K562 (cell line): ENCODE data around the gene DENND1A. TPM values are rescaled to one million over a fixed set of nuclear protein-coding genes. Genes with fewer than 3 reads are reported as not detected.

Experiments used
- ATAC-seq: fragments of 200-7000 bp; cut with Tn5 transposase; 3 replicates; pipeline ENCODE4 v1.9.1; 2020; ENCODE audit warnings: moderate library complexity
- BruUV-seq: library from RNA; stranded (reverse); fragments of 400-500 nt; replicated peaks from 2 replicates; lab custom pipeline; 2021; lab: Mats Ljungman, UMichigan
- CTCF ChIA-PET: fragments of 300-600 bp; formaldehyde crosslinking; extraction: SDS; loops from one replicate; lab custom pipeline; 2021; ENCODE audit warnings: low intra/inter-chr PET ratio; lab: Yijun Ruan, JAX
- POLR2A ChIA-PET: fragments of 300-600, 350-650 bp; sonication (Branson Sonifier 250); formaldehyde crosslinking; extraction: SDS; loops from one replicate; lab custom pipeline; 2021; ENCODE audit warnings: antibody characterized with exemption, inconsistent platforms; lab: Yijun Ruan, JAX
- DNase-seq, 4 experiments: peaks; one replicate each; pipeline versions ENCODE4 v3.0.0 to v3.0.0-alpha.2; 2011 to 2018; ENCODE audit warnings: low spot score in 3 of 4, mixed read lengths in 3 of 4; ENCODE audit errors: extremely low read depth in 1 of 4
- FAIRE-seq: peaks from 2 replicates; lab custom pipeline; 2011; peaks lifted over from hg19 to GRCh38; lab: Jason Lieb, UNC
- H2AFZ ChIP-seq: 2 replicates; pipeline ENCODE4 v1.6.0; 2011; ENCODE audit warnings: low read depth, low read length, control low read depth, inconsistent platforms
- H3K27ac ChIP-seq: fragments of 200-600 bp; 3 replicates; pipeline ENCODE4 v1.8.0; 2011; ENCODE audit warnings: low read depth, mild to moderate bottlenecking, control low read depth, inconsistent platforms, low read length, moderate library complexity, mixed read lengths; ENCODE audit errors: extremely low read depth
- H3K27me3 ChIP-seq, 2 experiments: fragments of 300-600 bp in 1 of 2; 2 replicates in 1 of 2; 3 replicates in 1 of 2; pipeline versions ENCODE4 v1.6.0 to v1.8.0; 2011; ENCODE audit warnings: inconsistent platforms in 2 of 2, low read length in 2 of 2, mild to moderate bottlenecking in 1 of 2, mixed read lengths in 1 of 2, moderate library complexity in 1 of 2; ENCODE audit not compliant: control insufficient read depth in 2 of 2, insufficient read depth in 2 of 2
- H3K36me3 ChIP-seq: fragments of 300-600 bp; 3 replicates; pipeline ENCODE4 v1.8.0; 2011; ENCODE audit warnings: mild to moderate bottlenecking, low read length, inconsistent platforms; ENCODE audit not compliant: control insufficient read depth, insufficient read depth
- H3K4me1 ChIP-seq, 2 experiments: fragments of 200-600 bp in 1 of 2; replicated peaks in 1 of 2; 2 replicates in 1 of 2; 3 replicates in 1 of 2; pipeline versions ENCODE4 v1.5.1 to v1.8.0; 2011; ENCODE audit warnings: inconsistent platforms in 2 of 2, low read length in 2 of 2, mild to moderate bottlenecking in 1 of 2, mixed read lengths in 1 of 2, moderate library complexity in 1 of 2; ENCODE audit not compliant: control insufficient read depth in 2 of 2, insufficient read depth in 2 of 2
- H3K4me2 ChIP-seq: 2 replicates; pipeline ENCODE4 v1.6.1; 2011; ENCODE audit warnings: low read length, control low read depth, inconsistent platforms, mixed read lengths; ENCODE audit not compliant: insufficient read depth
- H3K4me3 ChIP-seq: fragments of 200-600 bp; sonication (generic), shearing (Covaris generic); 2 replicates; pipeline ENCODE4 v1.5.1; 2016; ENCODE audit warnings: control low read depth, inconsistent platforms
- H3K79me2 ChIP-seq: fragments of 200-600 bp; 3 replicates; pipeline ENCODE4 v1.8.0; 2011; ENCODE audit warnings: low read length, inconsistent platforms; ENCODE audit not compliant: control insufficient read depth, insufficient read depth
- H3K9ac ChIP-seq, 2 experiments: 2 replicates each; pipeline versions ENCODE4 v1.6.0 to v1.6.1; 2011; ENCODE audit warnings: low read depth in 2 of 2, low read length in 2 of 2, control low read depth in 1 of 2, inconsistent platforms in 1 of 2, mild to moderate bottlenecking in 1 of 2, mixed read lengths in 1 of 2; ENCODE audit not compliant: insufficient read depth in 1 of 2
- H3K9me1 ChIP-seq: one replicate; pipeline ENCODE4 v1.6.0; 2011; ENCODE audit warnings: inconsistent platforms, mild to moderate bottlenecking, low read length, moderate library complexity; ENCODE audit not compliant: control insufficient read depth, insufficient read depth
- H3K9me3 ChIP-seq: replicated peaks from 2 replicates; pipeline ENCODE4 v1.5.1; 2011; ENCODE audit warnings: low read depth, low read length, inconsistent platforms; ENCODE audit not compliant: control insufficient read depth, insufficient read depth
- H4K20me1 ChIP-seq: replicated peaks from 2 replicates; pipeline ENCODE4 v1.6.1; 2011; ENCODE audit warnings: low read length, inconsistent platforms, mixed read lengths; ENCODE audit not compliant: control insufficient read depth, insufficient read depth
- CBX1 ChIP-seq: sonication (generic); IDR thresholded peaks from 2 replicates; pipeline ENCODE4 v1.6.1; 2016; ENCODE audit warnings: antibody characterized with exemption, low read depth, mild to moderate bottlenecking
- CHCHD3 ChIP-seq: fragments of 250-450 bp; sonication (Bioruptor Pico); IDR thresholded peaks from 2 replicates; pipeline ENCODE4 v2.1.2; 2022; ENCODE audit warnings: mild to moderate bottlenecking
- HEY1 ChIP-seq: fragments of 250-450 bp; sonication (Bioruptor Pico); IDR thresholded peaks from 2 replicates; pipeline ENCODE4 v1.5.0; 2020; ENCODE audit warnings: mild to moderate bottlenecking, moderate library complexity, borderline replicate concordance
- HIVEP1 ChIP-seq: fragments of 250-450 bp; sonication (Bioruptor Pico); IDR thresholded peaks from 2 replicates; pipeline ENCODE4 v1.4.0; 2020; ENCODE audit warnings: mild to moderate bottlenecking
- HNRNPUL1 ChIP-seq: fragments of 200-400 bp; formaldehyde crosslinking; IDR thresholded peaks from 2 replicates; pipeline ENCODE4 v1.6.1; 2017; ENCODE audit warnings: low read length
- MED1 ChIP-seq: sonication (generic); formaldehyde crosslinking; IDR thresholded peaks from 2 replicates; pipeline ENCODE4 v1.8.1; 2023; ENCODE audit warnings: missing genetic modification reagents, borderline replicate concordance
- NCOA4 ChIP-seq: fragments of 450-650 bp; IDR thresholded peaks from 2 replicates; pipeline ENCODE4 v1.6.1; 2018; ENCODE audit warnings: mild to moderate bottlenecking; ENCODE audit not compliant: partially characterized antibody
- POLR2H ChIP-seq: IDR thresholded peaks from 2 replicates; pipeline ENCODE4 v1.6.1; 2016; ENCODE audit warnings: missing genetic modification characterization, low read depth, mild to moderate bottlenecking, control low read depth, missing compliant biosample characterization, moderate library complexity
- ZNF174 ChIP-seq: fragments of 250-450 bp; sonication (Bioruptor Pico); IDR thresholded peaks from 2 replicates; pipeline ENCODE4 v1.4.0; 2020; ENCODE audit warnings: mild to moderate bottlenecking
- ZNF324 ChIP-seq: fragments of 250-450 bp; sonication (Bioruptor Pico); IDR thresholded peaks from 2 replicates; pipeline ENCODE4 v1.4.0; 2020; ENCODE audit warnings: mild to moderate bottlenecking
- ZNF354B ChIP-seq: fragments of 250-450 bp; sonication (Bioruptor Pico); IDR thresholded peaks from 2 replicates; pipeline ENCODE4 v1.4.0; 2020
- WGBS: fragments of 100-300 bp; shearing (Covaris generic); methylation state at CpG from one replicate; pipeline ENCODE4 v1.1.6; 2016; ENCODE audit warnings: low coverage, mixed read lengths; ENCODE audit not compliant: insufficient coverage; ENCODE audit errors: missing lambda C conversion rate; 5-methylcytosine and 5-hydroxymethylcytosine counted together
- in situ Hi-C: fragments of 300-500 bp; cut with MboI; formaldehyde crosslinking; loops from 4 replicates; pipeline ENCODE4 v1.15.0; 2018; ENCODE audit warnings: inconsistent platforms, mixed read lengths
- intact Hi-C: fragments of 100-400 bp; cut with micrococcal nuclease; formaldehyde crosslinking; loops from 2 replicates; pipeline ENCODE4 v1.14.2; 2022
- polyA plus RNA-seq, 8 experiments: library from polyadenylated mRNA; depleted of rRNA in 4 of 8; stranded (reverse) in 5 of 8; unstranded in 3 of 8; fragments of >200 nt; fragmentation: Nextera tagmentation in 2 of 8; fragmentation: Illumina TruSeq in 1 of 8; extraction: Ambion mirVana in 2 of 8; extraction: Trizol in 1 of 8; gene quantifications; 2 replicates each; pipeline versions ENCODE4 v1.2.1 to v1.2.3, GENCODE V29; 2011 to 2014; ENCODE audit warnings: inconsistent platforms in 1 of 8, missing spikeins in 1 of 8
- total RNA-seq, 7 experiments: library from RNA; depleted of rRNA in 6 of 7; stranded (reverse); fragments of >200 nt in 6 of 7; fragmentation: Illumina TruSeq in 2 of 7; extraction: Trizol in 2 of 7; gene quantifications; 2 replicates each; pipeline versions ENCODE4 v1.2.1 to v1.2.3, GENCODE V29; 2011 to 2021; ENCODE audit warnings: low replicate concordance in 1 of 7
- TF ChIP-seq, protein P1 (sequence below): fragments of 250-450 bp; sonication (Bioruptor Pico); IDR thresholded peaks from 2 replicates; pipeline ENCODE4 v1.5.0; 2021
- TF ChIP-seq, protein P2 (sequence below): sonication (generic); formaldehyde crosslinking; IDR thresholded peaks from 2 replicates; pipeline ENCODE4 v1.8.0; 2023; ENCODE audit warnings: mild to moderate bottlenecking, missing genetic modification reagents

The DENND1A gene
- total and polyA plus RNA-seq, 9 of the 15 experiments (the other 6 are each of a cell fraction or from before 2014, with no cell fraction given), result 7.6 to 29.5 (median 15.7) TPM

DNA sequence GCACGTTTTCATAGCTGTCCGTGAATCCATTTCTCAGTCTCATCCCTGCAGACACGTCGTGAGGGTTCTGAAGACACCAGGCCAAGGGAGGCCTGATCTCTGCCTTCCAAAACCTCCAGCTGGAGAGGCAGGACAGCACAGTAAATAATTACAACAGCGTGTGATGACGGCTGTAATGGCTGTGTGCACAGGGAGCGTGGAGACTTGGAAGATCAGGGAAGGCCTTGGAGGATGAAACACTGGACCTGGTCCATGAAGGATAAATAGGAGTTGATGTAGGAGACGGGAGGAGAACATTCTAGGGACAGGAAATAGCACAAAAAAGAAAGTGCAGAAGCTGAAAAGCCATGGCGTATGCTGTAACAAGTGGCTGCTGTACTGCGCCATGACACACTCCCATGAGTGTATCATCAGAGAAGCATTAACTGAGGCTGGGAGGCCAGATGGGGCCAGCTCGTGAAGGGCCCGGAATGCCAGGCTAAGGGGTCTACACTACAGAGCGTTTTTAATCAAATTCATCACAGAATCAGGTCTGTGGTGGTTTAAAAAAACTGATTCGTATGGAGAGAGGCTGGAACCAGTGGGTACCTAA, 476.8 kb downstream of the DENND1A start:
- no TSS peak for BruUV-seq
- H4K20me1 ChIP-seq, result 0 out of 2 replicates have a peak, but pooled peaks cover 2% of the 10 kb centered on the region
- no peaks in the 10 kb centered on the region for H3K9me3 ChIP-seq
- TF ChIP-seq, protein P1, sequence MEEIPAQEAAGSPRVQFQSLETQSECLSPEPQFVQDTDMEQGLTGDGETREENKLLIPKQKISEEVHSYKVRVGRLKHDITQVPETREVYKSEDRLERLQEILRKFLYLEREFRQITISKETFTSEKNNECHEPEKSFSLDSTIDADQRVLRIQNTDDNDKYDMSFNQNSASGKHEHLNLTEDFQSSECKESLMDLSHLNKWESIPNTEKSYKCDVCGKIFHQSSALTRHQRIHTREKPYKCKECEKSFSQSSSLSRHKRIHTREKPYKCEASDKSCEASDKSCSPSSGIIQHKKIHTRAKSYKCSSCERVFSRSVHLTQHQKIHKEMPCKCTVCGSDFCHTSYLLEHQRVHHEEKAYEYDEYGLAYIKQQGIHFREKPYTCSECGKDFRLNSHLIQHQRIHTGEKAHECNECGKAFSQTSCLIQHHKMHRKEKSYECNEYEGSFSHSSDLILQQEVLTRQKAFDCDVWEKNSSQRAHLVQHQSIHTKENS (CRISPR knock-in tag), result no peak
- TF ChIP-seq CBX1 (no peak), CHCHD3 (CRISPR knock-in tag) (no peak), ZNF324 (CRISPR knock-in tag) (no peak), POLR2H (no peak), ZNF174 (CRISPR knock-in tag) (no peak), HEY1 (CRISPR knock-in tag) (no peak), MED1 (CRISPR knock-in tag) (no peak), HIVEP1 (no peak), NCOA4 (no peak), ZNF354B (CRISPR knock-in tag) (no peak), HNRNPUL1 (no peak)
- TF ChIP-seq, protein P2, sequence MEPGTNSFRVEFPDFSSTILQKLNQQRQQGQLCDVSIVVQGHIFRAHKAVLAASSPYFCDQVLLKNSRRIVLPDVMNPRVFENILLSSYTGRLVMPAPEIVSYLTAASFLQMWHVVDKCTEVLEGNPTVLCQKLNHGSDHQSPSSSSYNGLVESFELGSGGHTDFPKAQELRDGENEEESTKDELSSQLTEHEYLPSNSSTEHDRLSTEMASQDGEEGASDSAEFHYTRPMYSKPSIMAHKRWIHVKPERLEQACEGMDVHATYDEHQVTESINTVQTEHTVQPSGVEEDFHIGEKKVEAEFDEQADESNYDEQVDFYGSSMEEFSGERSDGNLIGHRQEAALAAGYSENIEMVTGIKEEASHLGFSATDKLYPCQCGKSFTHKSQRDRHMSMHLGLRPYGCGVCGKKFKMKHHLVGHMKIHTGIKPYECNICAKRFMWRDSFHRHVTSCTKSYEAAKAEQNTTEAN (CRISPR knock-in tag), result no peak
- ATAC-seq (no peak), DNase-seq (no peak), FAIRE-seq (no peak)
- no peaks in the 10 kb centered on the region for H3K79me2 ChIP-seq
- no peak overlapping the region for H3K4me3 ChIP-seq
- ChIA-PET POLR2A (no interaction called here), CTCF (no interaction called here)
- intact Hi-C loops (no loop called here), in situ Hi-C loops (no loop called here)
- WGBS, result 65% methylated on average over 13 of the region's 14 CpGs
- no peaks in the 10 kb centered on the region for H3K27me3 ChIP-seq
- H2AFZ ChIP-seq, result no peak overlapping the region
- no peak overlapping the region for H3K27ac ChIP-seq
- no peak overlapping the region for H3K9ac ChIP-seq
- H3K36me3 ChIP-seq, result no peaks in the 10 kb centered on the region
- H3K4me1 ChIP-seq, result no peaks in the 10 kb centered on the region; a peak in 1 of 5 replicates
- no peak overlapping the region for H3K4me2 ChIP-seq
- H3K9me1 ChIP-seq, result no peaks in the 10 kb centered on the region
